ENCODE data around the gene TNK2. TPM values are rescaled to one million over a fixed set of nuclear protein-coding genes. Genes with fewer than 3 reads are reported as not detected.

Gene TNK2
- total RNA-seq, 1 donor from 2014 or later: 111 TPM

DNA sequence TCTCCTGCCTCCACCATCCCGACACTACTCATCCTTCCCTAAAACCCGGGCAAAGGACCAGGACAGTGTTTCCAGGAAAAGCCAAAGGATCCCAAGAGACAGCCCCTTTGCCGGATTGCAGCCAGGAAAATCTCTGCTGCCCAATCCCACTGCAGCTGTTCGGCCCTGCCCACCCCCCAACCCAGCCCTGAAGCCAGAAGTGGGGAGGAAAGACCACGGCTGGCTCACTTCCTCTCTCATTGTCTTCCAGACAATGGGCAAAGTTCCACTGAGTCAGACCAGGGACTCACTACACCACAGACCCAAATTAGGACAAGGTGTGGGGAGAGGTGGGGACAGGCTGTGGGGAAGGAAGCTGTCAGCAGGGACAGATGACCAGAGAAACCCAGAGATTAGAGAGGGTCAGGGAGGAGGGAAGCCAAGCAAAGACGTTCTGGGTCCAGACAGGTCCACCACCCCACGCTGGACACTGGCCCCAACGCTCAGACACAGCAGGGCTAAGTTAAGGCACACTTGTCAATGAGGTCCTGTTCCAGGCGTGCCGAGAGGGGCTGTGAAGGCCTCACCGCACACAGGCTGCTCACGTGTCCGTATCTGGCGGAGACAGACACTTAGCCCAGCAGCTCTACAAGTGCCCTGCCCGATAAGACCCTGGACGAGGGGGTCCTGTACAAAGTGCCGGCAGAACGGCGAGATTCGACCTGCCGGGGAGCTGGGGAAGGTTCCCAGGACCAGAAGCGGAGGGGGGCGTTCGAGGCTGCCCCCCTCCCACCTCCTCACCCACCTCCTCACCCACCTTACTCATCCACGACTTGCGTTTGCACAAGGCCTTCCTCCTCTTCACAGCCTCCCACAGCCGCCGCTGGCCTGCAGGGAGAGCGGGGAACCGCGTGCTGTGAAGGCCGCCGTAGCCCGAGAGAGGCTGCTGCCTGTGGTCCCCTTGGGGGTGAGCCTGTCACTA lies 21.9 kb downstream of the TNK2 start:
- intact Hi-C loops (cut with micrococcal nuclease): no loop called here

- intact Hi-C loops (cut with micrococcal nuclease): no loop called here
Measured at GRCh38 chr3:195885036-195885891, 23.1 kb downstream of the TNK2 start.

DNA sequence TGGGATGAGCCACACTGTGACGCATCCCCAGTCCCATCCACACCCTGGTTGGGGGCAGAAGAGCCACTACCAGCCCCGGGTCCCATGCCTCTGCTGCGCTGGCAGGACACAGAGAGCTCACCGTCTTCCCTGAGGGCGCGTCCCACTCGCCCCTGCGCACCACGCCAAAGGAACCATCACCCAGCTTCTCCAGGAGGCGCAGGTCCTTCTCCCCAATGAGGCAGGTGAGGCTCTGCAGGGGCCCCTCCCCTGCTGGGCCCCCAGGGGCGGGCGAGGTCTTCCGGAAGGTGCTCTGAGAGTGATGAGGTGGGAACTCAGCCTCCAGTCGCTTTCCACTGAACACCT lies 23.7 kb downstream of the TNK2 start:
- intact Hi-C loops (cut with micrococcal nuclease): no loop called here

DNA sequence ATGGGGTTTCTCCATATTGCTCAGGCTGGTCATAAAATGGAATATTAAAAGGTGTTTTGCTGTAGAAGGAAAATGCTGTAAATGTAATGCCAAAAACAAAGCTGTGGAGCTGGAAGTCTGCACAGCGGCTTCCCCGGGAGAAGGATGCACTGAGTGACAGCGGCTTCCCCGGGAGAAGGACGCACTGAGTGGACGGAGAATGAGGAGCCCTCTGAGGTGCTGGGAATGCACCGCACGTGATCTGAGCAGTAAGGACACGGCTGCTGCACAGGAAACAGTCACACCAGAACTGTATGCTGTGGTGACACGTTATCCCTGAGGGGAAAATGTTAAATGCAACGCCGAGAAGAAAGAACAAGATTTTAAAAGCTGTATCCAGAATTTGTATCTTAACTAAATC lies 24.6 kb downstream of the TNK2 start:
- intact Hi-C loops (cut with micrococcal nuclease): no loop called here

GRCh38 chr3:195883160-195883559 lies 25.2 kb downstream of the TNK2 start:
- intact Hi-C loops (cut with micrococcal nuclease): no loop called here

- intact Hi-C loops (cut with micrococcal nuclease): no loop called here
Measured at GRCh38 chr3:195882002-195882441, 26.3 kb downstream of the TNK2 start.

- intact Hi-C loops (cut with micrococcal nuclease): no loop called here
Measured at GRCh38 chr3:195881276-195881988, 26.9 kb downstream of the TNK2 start.

DNA sequence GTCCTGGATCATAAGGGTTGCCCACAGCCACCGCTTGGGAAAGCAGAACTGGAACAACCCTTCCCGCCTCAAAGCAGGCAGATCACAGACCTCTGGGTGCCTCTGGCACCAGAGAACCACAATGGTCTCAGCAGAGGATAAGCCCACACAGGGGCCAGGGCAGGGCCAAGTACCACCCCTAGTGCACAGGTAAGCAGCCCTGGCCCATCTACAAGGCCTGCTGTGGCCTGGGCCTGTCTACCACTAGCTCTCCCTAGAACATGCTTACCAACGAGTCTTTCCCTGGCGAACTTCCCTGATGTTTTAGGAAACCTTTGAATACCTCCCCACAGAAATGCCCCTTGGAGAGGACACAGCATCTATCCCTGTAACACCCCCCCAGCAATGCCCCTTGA lies 28.3 kb downstream of the TNK2 start:
- intact Hi-C loops (cut with micrococcal nuclease): no loop called here

DNA sequence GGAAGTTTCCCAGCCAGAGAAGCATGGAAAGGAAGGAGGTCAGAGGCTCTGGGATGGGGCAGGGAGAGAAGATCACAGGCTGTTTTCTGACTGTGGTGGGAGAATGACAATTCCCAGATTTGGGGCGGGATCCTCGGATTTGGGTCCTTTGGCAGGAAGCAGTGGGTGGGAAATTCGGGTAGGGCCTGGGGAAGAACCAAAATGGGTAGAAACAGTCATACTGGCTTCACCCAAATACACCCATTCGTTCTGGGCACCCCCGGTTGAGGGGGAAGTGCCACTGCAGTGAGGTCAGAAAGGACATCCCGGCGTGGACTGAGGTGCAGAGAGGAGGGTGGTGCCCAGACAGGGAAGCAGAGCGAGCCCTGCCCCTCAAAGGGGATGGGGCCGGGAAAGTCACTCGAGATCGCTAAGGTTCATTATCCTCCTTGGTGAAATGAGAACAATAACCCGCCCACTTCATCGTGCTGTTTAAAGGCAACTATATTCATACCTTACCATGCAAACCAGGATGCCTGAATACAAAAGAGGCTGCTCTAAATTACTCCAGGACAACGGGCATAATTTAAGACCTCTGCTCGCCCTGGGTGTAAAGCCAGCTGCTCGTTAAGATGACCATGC lies 28.8 kb downstream of the TNK2 start:
- intact Hi-C loops (cut with micrococcal nuclease): no loop called here

DNA sequence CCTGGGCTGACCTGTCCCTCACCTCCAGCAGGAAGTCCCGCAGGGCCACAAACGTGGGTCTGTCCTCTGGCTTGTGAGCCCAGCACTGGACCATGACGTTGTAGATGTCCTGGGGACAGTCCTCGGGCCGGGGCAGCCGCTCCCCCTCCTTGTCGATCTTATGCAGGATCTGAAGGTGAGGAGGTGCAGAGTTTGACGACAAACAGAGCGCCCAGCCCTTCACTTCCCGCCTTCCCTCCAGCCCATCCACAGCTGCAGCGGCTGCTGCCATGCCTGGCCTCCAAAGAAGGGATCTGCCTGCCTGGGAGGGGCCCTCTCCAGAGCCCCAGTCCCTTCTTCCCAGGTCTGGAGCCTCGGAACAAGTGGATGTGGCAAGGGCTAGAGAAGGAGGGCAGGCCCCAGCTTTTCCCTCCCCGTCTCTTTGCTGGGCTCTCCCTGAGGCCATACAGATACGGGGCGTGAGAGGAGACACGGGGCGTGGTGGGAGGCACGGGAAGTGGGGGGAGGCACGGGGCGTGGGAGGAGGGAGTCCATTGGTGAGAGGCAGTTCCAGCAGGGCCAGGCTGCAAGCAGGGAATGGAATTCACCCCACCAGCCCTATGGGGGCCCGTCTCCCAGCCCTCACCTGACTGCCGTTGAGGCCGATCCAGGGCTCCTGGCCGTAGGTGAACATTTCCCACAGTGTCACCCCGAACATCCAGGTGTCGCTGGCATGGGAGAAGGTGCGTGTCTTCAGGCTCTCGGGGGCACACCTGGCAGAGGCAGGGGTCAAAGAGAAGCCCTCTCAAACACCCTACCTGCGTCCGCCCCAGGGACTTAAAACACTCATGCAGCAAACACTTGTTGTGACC lies 29.7 kb downstream of the TNK2 start:
- intact Hi-C loops (cut with micrococcal nuclease): no loop called here

GRCh38 chr3:195877767-195878423 lies 30.5 kb downstream of the TNK2 start:
- intact Hi-C loops (cut with micrococcal nuclease): no loop called here

- intact Hi-C loops (cut with micrococcal nuclease): no loop called here
Measured at GRCh38 chr3:195877136-195877715, 31.1 kb downstream of the TNK2 start.

- intact Hi-C loops (cut with micrococcal nuclease): no loop called here
Measured at GRCh38 chr3:195876297-195877064, 31.9 kb downstream of the TNK2 start.

DNA sequence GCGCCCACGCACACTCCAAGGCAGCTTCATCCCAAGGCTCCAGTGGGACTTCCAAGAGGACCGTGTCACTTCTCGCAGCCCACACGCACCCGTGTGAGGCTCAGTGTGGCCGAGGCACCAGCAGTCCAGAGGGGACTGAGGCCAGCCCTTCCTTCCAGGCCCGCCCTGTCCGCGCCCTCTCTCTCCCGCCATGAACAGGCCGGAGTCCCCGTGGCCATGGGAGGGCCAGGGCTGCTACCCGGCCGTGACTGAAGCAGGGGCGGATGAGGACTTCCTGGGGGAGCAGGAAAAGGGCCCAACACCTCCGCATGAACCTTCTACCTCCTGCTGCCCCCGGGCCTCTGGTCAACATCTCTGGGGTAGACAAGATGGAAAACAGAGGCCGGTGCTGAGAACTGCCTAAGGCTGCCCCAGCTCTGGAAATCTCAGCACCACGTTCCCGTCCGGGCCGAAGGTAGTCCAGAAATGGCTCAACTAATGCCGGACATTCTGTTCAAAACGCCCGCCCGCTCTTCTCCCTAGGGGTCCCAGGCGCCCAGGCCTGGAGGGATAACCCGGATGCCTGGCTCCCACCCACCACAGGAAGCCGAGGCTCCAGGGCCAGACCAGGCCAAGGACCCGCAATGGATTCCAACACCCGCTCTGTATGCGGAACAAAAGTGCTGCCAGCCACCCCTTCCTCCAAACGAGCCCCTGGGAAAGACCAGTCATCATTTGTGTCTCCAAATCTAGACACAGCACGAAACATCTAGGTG lies 32.7 kb downstream of the TNK2 start:
- intact Hi-C loops (cut with micrococcal nuclease): no loop called here

GRCh38 chr3:195873971-195874370 lies 34.4 kb downstream of the TNK2 start:
- intact Hi-C loops (cut with micrococcal nuclease): no loop called here

GRCh38 chr3:195873281-195873887 lies 35.0 kb downstream of the TNK2 start:
- intact Hi-C loops (cut with micrococcal nuclease): no loop called here

DNA sequence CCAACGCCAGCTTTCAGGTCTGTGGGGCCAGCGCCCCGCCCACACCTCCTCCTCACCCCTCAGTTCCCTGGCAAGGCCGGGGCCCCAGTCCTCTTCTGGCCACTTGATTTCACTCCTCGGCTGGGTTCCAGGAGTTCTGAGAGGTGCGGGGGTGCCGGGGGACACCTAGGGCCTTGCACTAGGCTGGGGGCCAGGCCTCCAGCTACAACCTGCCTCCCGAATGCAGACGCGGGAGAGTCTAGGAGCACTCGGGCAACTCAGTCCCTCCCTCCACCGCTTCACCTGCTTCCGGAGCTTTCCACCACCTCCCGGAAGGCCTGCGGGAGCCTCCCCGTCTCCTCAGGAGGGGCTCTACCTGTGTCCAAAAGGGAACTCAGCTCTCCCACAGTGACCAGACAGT lies 35.6 kb downstream of the TNK2 start:
- intact Hi-C loops (cut with micrococcal nuclease): no loop called here
